HG03095 (cell line): ENCODE measurements around the gene GRIPAP1.

ENCODE experiments used
- ATAC-seq: cut with Tn5 transposase; IDR thresholded peaks from one replicate; pipeline ENCODE4 v1.9.1; 2021; ENCODE audit warnings: moderate library complexity; ENCODE audit not compliant: unreplicated experiment

GRIPAP1 gene

DNA sequence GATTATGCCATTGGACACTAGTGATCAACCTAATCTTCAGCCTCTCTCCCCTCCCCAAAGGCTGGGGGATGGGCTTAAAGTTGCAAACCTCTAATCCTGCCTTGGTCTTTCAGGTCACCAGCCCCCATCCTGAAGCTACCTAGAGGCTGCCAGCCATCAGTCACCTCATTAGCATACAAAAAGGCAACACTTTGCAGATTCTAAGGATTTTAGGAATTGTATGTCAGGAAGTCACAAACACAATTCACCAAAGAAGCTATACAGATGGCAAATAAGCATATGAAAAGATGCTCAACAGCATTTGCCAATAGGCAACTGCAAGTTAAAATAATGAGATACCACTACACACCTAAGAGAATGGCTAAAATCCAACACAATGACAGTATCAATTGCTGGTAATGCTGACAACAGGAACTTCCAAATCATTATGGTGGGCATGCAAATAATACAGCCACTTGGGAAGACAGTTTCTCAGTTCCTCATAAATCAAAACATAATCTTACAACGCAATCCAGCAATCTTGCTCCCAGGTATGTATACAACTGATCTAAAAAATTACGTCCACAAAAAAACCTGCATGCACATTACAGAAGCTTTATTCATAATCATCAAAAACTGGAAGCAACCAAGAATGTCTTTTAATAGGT lies 74.2 kb downstream of the GRIPAP1 start:
- no peak for ATAC-seq

DNA sequence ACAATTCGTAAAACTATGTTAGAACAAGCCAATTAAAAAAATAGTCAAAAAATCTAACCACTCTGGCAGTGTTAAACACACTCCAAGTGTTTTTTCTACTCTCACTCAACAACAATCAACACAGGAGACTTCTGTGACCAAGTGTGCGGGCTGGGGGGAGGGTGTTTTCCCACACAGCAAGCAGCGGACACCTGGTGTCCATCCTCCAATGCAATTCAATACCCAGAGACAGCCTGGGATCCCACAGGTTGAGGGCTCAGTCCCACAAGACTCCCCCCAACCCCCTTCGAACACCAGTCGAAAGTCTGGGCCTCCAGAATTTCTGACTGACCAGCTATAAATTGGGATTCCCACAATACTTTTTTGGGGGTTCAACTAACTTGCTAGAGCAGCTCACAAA lies 74.9 kb downstream of the GRIPAP1 start:
- no peak for ATAC-seq

DNA sequence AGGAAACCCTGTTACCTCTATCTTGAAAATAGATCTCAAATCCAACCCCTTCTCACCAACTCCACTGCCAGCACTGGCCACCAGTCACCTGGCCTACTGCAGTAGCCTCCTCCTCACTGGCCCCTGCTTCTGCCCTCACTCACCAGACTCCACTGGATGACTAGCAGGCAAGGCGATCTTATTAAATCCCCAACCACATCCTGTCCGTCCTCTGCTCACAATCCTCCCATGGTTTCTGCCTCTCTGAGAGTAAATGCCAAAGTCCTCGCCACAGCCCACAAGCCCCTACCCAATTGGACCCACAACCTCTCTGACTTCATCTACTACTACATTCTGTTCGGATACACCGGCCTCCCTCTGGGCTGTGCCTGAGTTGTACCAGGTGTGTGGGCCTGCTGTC lies 77.8 kb downstream of the GRIPAP1 start:
- ATAC-seq, result no peak

DNA sequence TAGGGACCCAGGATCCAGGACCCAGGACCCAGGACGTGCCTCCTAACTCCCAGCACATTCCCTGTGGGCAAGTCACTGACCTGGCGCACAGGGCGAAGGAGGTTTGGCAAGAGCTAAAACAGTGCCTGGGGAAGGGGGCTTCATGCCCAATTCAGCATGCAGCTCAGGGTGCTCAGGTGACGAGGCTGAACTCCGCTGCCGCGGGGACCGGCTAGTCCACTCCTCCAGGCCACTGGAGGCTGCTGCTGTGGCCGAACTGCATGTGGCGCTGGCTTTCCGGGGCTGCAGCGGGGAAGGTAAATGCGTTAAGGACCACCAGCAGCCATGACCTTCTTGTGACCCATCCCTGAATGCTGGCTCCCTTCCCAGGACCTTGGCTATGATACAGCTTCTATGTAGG lies 78.3 kb downstream of the GRIPAP1 start:
- ATAC-seq, result no peak
